ENCODE measurements around the gene SEC14L5.
"Not testable (repeated sequence)": the region's sequence is repeated elsewhere in the genome, so short reads cannot be mapped to it uniquely, and the experiment has no call there.

Gene SEC14L5

GRCh38 chr16:4937782-4938682 lies 20.1 kb upstream of the SEC14L5 start:
- H3K4me1 Mint-ChIP-seq, result peaks cover 12% of the 10 kb centered on the region
- no peak for ATAC-seq
- H3K27ac Mint-ChIP-seq, result no peak overlapping the region
- H3K4me3 Mint-ChIP-seq, result peak overlapping the region; percentile 44 to 65
- DNase-seq, result no peak
- H3K9me3 Mint-ChIP-seq, result no peaks in the 10 kb centered on the region
- peaks cover 58% of the 10 kb centered on the region for H3K27me3 Mint-ChIP-seq

GRCh38 chr16:4938683-4939030 lies 19.5 kb upstream of the SEC14L5 start:
- Mint-ChIP-seq H3K4me1 (peaks cover 12% of the 10 kb centered on the region), H3K4me3 (no peak overlapping the region), H3K9me3 (no peaks in the 10 kb centered on the region), H3K27ac (no peak overlapping the region), H3K27me3 (peaks cover 52% of the 10 kb centered on the region)
- DNase-seq (no peak), ATAC-seq (no peak)

GRCh38 chr16:4940719-4941118 lies 17.4 kb upstream of the SEC14L5 start:
- peaks cover 23% of the 10 kb centered on the region for H3K4me1 Mint-ChIP-seq
- ATAC-seq, result no peak
- no peak overlapping the region for H3K4me3 Mint-ChIP-seq
- H3K9me3 Mint-ChIP-seq, result no peaks in the 10 kb centered on the region
- H3K27me3 Mint-ChIP-seq, result peaks cover 47% of the 10 kb centered on the region
- no peak for DNase-seq
- H3K27ac Mint-ChIP-seq, result no peak overlapping the region

GRCh38 chr16:4942481-4942880 lies 15.6 kb upstream of the SEC14L5 start:
- no peak overlapping the region for H3K4me3 Mint-ChIP-seq
- no peaks in the 10 kb centered on the region for H3K9me3 Mint-ChIP-seq
- H3K27ac Mint-ChIP-seq, result no peak overlapping the region
- ATAC-seq (no peak), DNase-seq (no peak)
- H3K4me1 Mint-ChIP-seq, result peaks cover 13% of the 10 kb centered on the region
- H3K27me3 Mint-ChIP-seq, result peaks cover 47% of the 10 kb centered on the region

DNA sequence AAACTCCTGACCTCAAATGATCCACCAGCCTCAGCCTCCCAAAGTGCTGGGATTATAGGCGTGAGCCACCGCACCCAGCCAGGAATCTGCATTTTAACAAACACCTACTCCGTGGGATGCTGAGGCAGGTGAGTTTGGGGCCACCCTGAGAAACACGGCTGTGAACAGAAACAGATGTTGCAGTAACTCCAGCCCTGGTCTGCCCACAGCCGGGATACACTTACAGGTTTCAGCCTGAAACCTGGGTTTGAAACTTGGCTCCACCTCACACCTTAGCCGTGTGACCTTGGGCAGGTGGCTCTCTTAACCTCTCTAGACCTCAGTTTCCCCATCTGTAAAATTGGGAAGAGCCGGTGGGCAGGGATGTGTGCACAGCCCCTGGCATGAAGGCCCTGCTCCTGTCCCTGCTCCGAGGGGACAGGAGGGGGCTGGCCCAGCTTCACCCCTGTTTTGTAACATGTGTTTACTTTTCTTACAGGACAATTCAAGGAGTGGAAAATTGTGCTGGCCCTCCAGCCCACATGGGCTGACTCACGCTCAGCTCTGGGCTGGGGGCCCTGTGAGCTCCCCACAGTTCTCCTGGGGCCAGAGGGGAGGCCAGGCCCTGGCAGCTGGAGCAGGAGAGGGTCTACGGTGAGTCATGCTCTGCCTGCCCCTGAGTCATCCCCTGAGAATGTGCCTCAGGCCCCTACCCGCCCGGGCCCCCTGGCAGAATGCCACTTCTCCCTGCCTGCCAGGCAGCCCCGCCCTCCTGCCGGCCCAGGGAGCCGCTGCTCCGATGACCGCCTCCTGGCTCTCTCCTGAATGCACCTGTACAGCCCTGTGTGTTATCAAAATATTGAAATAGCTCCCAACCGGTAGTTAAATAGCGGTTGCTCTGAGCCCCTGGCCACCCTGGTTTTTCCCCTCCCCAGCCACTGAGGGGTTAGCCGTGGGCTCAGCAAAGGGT lies 13.5 kb upstream of the SEC14L5 start:
- no peak overlapping the region for H3K4me3 Mint-ChIP-seq

DNA sequence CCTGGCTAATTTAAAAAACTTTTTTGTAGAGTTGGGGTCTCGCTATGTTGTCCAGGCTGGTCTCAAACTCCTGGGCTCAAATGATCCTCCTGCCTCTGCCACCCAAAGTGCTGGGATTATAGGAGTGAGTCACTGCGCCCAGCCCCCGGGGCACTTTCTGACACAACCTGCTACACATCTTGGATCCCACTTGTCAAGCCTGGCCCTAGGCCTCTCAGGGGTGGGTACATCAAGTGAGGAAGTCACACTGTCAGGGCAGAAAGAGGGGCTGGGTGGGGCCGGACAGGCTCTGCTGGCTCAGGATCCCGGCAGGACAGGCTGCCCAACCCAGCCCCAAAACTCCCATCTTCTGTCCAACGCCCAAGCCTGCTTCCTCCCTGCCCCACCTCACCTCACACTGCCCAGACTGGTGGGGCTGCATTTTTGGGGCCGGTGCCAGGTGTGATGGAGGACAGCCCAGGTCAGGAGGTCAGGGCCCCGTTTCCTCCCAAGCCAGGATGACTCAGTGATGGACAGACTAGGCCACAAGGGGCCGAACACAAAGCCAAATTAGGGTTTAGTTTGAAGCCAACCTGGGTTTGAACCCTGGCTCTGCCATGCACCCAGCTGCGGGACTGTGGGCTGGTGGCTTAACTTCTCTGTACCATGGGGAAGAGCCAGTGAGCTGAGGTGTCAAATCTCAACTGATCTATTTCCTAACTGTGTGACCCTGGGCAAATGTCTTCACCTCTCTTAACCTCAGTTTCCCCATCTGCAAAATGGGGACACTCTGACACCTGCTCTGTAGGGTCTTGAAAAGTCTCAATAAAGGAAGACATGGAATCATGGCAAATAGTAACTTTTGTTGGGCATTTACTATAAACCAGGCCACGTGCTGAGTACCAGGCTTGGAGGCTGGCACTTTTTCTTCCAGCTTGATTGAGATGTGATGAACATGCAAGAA lies 12.3 kb upstream of the SEC14L5 start:
- DNase-seq (no peak), ATAC-seq (no peak)
- Mint-ChIP-seq H3K27me3 (peaks cover 49% of the 10 kb centered on the region), H3K27ac (peak overlapping the region in 1 of 2 donors; percentile 42), H3K4me3 (no peak overlapping the region), H3K9me3 (no peaks in the 10 kb centered on the region), H3K4me1 (peaks cover 10% of the 10 kb centered on the region)

More for the DNA sequence above, 13.5 kb upstream of the SEC14L5 start:
- ATAC-seq (peak; percentile 37), DNase-seq (no peak)
- no peaks in the 10 kb centered on the region for H3K9me3 Mint-ChIP-seq
- H3K4me1 Mint-ChIP-seq, result peaks cover 10% of the 10 kb centered on the region
- peaks cover 47% of the 10 kb centered on the region for H3K27me3 Mint-ChIP-seq
- no peak overlapping the region for H3K27ac Mint-ChIP-seq

DNA sequence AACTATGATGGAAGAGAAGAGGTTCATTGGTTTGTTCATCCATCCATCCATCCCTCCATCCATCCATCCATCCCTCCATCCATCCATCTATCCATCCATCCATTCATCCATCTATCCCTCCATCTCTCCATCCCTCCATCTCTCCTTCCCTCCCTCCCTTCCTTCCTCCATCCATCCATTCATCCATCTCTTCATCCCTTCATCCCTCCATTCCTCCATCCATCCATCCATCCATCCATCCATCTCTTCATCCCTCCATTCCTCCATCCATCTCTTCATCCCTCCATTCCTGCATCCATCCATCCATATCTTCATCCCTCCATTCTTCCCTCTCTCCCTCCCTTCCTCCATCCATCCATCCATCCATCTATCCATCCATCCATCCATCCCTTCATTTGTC lies 11.2 kb upstream of the SEC14L5 start:
- Mint-ChIP-seq H3K27ac (no peak overlapping the region), H3K4me3 (no peak overlapping the region), H3K4me1 (peaks cover 10% of the 10 kb centered on the region), H3K9me3 (no peaks in the 10 kb centered on the region), H3K27me3 (peaks cover 49% of the 10 kb centered on the region)
- no peak for DNase-seq
- ATAC-seq, result no peak

GRCh38 chr16:4947722-4948503 lies 10.2 kb upstream of the SEC14L5 start:
- Mint-ChIP-seq H3K9me3 (no peaks in the 10 kb centered on the region), H3K4me1 (peaks cover 10% of the 10 kb centered on the region), H3K4me3 (no peak overlapping the region), H3K27ac (no peak overlapping the region), H3K27me3 (peaks cover 49% of the 10 kb centered on the region)
- DNase-seq (no peak), ATAC-seq (no peak)

DNA sequence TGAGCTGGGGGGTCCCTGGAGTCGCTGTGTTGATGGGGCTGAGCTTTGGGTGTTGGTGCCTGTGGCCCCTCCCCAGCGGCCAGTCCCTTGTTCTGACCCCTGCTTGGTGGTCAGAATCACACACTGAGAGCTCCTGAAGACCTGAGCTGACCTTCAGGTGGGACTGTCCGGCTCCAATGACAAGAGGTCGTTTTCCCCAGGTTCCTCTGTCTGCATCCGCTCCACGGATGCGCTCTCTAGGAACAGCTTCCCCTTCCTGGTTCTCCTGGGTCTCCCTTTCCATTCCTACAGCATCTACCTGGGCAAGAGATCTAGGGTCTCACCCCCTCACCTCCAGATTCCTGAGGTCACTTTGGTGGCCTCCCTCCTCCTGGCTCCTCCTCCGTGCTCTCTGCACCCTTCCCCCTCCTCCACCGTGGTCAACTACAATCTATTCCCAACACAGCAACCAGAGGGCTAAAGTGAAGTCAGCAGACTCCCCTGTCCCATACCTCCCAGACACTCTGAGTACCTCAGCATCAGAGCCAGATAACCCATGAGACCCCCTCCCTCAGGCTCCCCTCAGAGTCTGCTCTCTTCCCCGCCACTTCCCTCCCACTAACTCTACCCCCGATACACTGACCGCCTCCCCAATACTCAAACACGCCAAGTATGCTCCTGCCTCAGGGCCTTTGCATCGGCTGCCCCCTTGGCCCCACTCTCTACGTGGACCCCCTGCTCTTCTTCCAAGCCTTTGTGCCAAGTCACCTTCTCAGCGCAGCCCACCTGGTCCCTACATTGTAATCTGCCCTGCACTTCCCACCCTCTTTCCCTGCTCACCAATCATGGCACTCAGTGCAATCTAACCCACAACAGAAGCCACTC lies 9.0 kb upstream of the SEC14L5 start:
- DNase-seq (no peak), ATAC-seq (no peak)
- Mint-ChIP-seq H3K4me1 (peaks cover 10% of the 10 kb centered on the region), H3K27me3 (peaks cover 57% of the 10 kb centered on the region), H3K27ac (no peak overlapping the region), H3K9me3 (no peaks in the 10 kb centered on the region), H3K4me3 (no peak overlapping the region)

- Mint-ChIP-seq H3K4me3 (no peak overlapping the region), H3K27ac (no peak overlapping the region), H3K27me3 (peaks cover 54% of the 10 kb centered on the region), H3K9me3 (no peaks in the 10 kb centered on the region), H3K4me1 (peaks cover 5% of the 10 kb centered on the region)
- ATAC-seq (no peak), DNase-seq (no peak)
Observed at GRCh38 chr16:4949986-4950385, 8.1 kb upstream of the SEC14L5 start.

GRCh38 chr16:4951583-4951982 lies 6.5 kb upstream of the SEC14L5 start:
- H3K27me3 Mint-ChIP-seq, result peaks cover 55% of the 10 kb centered on the region
- H3K4me1 Mint-ChIP-seq, DNase-seq, H3K9me3 Mint-ChIP-seq, ATAC-seq, H3K4me3 Mint-ChIP-seq, H3K27ac Mint-ChIP-seq: not testable (repeated sequence)

DNA sequence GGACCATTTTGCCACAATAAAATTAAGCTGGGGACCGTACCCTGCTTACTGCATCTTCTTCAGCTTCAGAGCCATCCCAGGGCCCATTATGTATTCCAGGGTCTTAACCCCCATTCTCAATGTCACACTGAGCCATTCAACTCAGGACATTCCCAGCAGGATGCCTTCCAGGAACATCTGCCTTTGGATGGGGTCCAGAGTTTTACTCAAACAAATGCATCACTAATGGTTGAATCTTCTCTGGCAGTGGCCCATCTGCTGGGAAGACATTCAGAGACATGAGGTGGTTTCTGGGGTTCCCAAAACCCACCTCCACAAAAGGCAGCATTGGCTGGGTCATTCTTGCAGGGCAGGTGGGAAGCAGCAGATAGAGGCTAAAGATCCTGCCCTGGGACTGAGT lies 3.4 kb upstream of the SEC14L5 start:
- H3K27ac Mint-ChIP-seq, result no peak overlapping the region
- peaks cover 58% of the 10 kb centered on the region for H3K27me3 Mint-ChIP-seq
- peaks cover 26% of the 10 kb centered on the region for H3K4me1 Mint-ChIP-seq
- ATAC-seq, result no peak
- no peaks in the 10 kb centered on the region for H3K9me3 Mint-ChIP-seq
- DNase-seq, result no peak
- no peak overlapping the region for H3K4me3 Mint-ChIP-seq

DNA sequence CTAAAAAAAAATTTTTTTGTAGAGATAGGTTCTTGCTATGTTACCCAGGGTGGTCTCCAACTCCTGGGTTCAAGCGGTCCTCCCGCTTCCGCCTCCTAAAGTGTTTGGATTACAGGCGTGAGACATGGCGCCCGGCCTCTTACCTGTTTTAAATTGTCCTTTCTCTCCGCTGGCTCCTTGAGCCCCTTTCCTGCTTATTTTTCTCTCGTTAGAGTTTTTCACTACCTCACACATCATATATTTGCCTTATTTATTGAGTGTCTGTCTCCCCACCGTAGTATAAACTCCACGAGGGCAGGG lies 760 bp upstream of the SEC14L5 start:
- no peak for ATAC-seq
- no peaks in the 10 kb centered on the region for H3K9me3 Mint-ChIP-seq
- H3K27me3 Mint-ChIP-seq, result peaks cover 70% of the 10 kb centered on the region
- H3K4me3 Mint-ChIP-seq, result peak overlapping the region; percentile 93 to 95
- H3K27ac Mint-ChIP-seq, result peak overlapping the region in 1 of 2 donors; percentile 61
- no peak for DNase-seq
- peaks cover 26% of the 10 kb centered on the region for H3K4me1 Mint-ChIP-seq

All from stimulated activated naive CD8-positive, alpha-beta T cell treated with anti-CD3 and anti-CD28 coated beads, Interleukin-15, amount 100 ng/mL, for 72 hours (primary cell).